Measurements from ENCODE around the gene CRYGN.
A peak's percentile ranks its signal among the peaks of the same experiment; 100 is the strongest.

Gene CRYGN

GRCh38 chr7:151389096-151389767 is 50.7 kb downstream of the CRYGN start:
- no peak for DNase-seq

- no peak for DNase-seq
Measured at GRCh38 chr7:151388430-151388829, 51.5 kb downstream of the CRYGN start.

DNA sequence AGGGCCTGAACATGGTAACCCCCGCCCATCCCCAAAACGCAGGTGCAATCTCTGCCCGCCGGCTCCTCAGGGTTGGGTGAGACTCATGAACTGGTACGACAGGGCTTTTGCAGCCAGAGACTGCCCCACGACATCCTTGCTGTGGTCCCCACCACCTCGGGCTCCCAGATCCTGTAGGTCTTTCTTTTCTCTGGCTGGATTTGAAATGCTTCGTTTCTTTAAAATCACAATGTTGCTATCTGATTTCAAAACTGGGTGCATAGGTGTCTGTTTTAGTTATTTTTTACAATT is 52.0 kb downstream of the CRYGN start:
- DNase-seq, result no peak

DNA sequence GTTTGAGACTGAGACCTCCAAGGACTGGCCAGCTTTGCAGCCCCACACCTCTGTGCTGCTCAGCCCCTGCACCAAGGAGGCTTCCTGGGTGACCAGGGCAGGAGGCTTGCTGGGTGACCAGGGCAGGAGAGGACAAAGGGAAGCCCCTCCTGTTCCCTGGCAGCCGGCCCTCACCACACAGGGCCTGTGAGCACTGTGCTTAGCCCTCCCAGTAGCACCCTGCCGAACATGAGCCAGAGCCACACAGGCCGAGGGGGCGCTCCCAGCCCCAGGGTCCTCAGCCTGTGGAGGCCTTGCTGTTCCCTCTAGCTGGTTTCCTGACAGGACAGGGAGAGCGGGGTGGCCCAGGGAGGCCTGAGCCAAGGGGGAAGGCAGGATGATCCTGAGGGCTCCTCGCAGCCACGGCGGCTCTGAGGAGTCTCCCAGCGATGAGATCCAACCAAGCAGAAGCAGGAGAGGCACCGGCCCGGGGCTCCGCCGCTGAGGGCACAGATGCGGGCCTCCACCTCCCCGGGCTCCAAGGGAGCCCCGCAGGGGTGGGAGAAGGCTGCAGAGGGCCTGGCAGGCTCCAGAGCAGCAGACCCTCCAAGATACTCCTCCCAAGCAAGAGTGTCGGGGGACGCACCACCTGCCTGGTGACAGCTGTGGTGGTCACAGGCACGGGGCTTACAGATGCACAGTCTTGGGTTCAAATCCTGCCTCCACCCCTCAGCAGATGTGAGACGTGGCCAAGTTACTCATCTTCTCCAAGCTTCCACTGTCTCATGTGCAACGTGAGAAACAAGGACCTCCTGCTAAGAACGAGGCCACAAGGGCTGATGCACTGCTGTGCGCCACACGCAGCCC is 52.6 kb downstream of the CRYGN start:
- DNase-seq, result no peak

GRCh38 chr7:151386301-151387160 is 53.4 kb downstream of the CRYGN start:
- no peak for DNase-seq

DNA sequence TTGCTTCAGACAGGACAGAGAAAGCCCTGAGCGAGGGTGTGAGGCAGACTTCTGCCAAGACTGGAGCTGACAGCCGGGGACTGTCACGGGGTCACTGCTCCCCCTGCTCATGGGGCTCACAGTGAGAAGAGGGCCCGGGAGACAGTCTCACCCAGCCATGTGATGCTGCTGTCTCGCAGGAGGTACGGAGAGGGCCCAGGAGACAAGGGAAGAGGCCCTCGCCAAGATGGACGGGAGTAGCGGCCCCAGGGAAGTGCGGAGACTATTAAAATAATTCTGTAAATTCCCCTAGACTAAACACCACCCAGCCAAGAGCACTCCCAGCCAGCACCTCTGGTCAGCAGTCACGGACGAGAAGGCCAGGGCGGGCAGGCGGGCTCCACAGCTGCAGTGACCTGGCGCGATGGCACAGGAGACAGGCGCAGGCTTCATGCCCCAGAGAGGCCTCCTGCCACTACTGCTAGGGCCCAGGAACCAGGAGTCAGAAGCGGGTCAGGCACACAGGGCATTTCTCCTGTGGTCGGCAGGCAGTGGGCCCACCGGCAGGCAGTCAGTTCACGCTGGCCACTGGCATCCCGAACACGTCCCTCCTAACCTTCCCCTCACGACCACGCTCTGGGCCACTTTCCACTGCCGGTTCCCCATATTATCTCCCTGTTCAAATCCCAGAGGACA is 54.2 kb downstream of the CRYGN start:
- no peak for DNase-seq

- DNase-seq, result no peak
Measured at GRCh38 chr7:151384776-151385625, 54.9 kb downstream of the CRYGN start.

DNA sequence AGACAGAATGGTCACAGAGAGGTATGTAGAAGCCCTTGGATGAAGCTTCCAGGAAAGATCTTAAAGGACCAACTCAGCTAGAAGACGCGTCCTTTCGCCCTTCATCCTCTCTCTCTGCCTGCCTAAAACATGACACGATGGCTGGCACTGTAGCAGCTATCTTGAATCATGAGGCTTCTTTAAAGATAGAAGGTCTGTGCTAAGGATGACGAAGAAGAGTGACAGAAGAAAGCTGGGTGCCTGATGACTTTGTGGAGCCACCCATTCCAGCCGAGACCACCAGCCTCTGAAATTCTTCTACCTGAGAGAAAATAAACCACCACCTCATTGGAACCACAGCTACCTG is 55.6 kb downstream of the CRYGN start:
- no peak for DNase-seq

DNA sequence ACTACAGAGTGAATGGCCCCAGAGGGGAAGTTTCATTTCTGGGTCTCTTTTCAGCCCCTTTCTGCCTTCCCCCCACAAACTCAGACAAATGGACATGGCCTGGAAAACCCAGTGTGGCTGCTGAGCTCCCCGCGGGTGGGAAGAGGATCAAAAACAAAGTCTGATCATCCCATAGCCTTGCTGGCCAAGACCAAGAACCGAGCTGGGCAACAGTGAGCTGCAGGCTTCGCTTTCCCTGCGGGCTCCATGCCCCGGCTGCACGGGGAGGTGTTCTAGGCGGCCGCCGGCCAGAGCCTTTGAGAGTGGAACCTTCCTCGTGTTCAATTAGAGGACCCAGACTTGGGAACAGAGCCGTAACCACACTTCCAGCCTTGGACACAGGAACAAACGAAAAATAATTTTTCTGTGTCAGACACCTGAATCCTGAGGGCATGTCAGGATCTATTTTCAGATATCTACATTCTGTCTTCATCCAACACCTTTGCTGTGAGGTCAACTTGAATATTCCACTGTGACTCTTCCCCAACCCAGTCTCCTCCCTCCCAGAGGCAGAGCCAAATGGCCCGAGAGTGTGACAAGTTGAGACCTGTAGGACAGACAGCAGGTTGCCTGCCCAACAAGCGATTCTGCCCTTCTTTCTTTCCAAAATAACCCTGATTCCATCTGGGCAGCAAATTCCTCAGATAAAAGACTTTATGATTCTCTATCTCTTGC is 56.1 kb downstream of the CRYGN start:
- no peak for DNase-seq

GRCh38 chr7:151382079-151382885 is 57.7 kb downstream of the CRYGN start:
- DNase-seq, result no peak

DNA sequence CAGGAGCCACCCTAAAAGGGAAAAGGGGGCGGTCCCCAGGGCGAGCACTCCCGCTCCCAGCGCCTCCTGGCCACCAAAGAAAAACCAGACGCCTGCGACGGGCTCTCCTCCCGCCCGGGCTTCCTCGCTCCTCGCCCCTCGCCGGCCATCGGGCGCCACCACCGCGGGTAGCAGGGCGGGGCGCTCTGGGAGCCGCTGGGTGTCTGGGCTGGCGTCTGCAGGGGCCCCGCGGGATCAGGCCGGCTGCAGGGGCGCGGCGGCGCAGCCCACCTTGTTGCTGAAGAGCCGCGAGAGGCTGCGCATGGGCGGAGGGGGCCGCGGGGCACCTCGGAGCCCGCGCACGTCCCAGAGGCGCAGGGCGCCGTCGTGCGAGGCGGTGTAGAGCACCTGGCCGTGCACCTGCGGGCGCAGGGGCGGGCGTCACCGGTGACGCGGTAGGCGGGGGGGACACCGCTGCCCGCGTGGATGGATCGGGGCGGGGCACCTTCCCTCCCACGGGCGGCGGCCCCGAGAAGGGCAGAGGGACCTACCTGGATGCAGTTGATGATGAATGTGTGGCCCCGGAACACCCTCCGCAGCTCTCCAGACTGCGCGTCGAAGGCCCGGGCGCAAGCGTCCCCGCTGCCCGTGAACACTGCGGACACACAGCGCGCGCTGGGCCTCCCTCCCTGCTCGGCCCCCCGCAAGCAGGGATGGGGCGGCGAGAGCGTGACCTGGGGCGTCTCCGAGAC is 58.4 kb downstream of the CRYGN start:
- peak; percentile 26 for DNase-seq

DNA sequence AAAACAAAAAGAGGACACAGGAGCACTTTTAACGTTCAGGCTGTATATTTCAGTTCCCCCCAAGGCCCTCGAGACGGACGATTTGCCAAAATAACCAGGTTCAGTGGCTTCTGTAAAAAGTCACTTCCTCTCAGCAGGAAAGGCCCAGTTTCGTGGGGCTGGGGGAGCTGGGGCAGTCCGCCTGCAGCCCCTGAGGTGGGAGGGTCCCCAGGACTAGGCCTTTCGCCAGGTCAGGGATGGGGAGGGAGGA is 58.9 kb downstream of the CRYGN start:
- no peak for DNase-seq

DNA sequence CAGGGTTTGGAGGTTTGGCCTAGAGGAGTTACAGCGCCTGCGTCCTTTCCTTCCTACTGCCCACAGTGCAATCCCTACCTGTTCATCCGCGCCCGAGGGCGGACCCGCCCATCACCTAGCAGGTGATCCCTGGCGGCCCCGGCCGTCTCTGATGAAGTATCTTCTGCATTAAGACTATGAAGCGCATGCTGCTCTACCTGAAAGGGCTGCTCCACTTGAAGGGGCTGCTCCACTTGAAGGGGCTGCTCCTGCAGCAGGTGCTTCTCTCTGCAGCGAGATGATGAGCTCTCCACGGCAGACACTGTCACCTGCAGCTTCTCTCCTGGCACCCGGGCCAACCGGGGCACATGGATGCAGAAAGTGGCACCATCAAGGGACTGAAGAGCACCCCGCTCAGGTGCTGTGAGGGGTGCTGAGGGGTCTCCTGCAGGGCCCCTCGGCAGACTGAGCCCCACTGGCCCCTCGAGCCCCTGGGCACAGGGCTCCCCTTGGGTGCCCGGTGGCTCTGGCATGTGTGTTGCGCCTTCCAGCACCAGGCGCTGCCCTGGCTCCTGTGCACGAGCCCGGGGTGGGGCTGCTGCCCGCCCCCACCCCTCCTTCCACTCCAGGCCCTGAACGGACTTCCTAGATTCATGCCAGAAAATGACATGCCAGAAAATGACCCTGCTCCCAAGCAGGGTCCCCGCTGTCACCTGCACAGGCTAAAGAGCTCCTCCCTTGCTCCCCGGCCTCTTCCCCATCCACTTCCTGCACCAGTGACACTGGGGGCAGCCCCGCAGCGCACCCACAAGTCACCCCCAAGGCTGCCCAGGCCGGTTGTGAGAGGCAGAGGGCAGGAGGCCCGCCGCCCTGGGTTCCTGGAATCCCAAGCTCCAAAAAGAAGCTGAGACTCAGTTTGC is 59.5 kb downstream of the CRYGN start:
- no peak for DNase-seq

GRCh38 chr7:151379534-151380198 is 60.3 kb downstream of the CRYGN start:
- DNase-seq, result no peak

DNA sequence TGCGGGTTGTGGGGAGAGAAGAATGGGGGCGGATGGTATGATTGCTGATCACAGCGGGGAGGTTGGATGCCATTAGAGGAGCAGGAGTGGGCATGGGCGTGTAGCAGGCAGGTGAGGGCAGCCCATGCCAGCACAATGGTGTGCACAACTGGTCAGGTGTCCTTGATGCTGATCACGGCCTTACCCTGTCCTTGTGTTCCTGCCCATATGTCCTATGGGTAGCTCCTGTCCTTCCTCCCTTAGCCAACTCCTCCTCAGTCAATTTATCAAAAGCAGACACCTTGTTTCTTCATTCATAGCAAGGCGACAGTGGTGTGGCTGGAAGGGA is 60.8 kb downstream of the CRYGN start:
- no peak for DNase-seq

All from stimulated activated naive CD4-positive, alpha-beta T cell treated with Interleukin-2 at 50 U/mL for 16 hours (primary cell).